ENCODE data around the gene UNC13A.

- TF ChIP-seq CTCF (conservative IDR thresholded peaks at IDR 0.05; ENCODE audit: low read length) (no peak), EZH2phosphoT487 (IDR thresholded peaks at IDR 0.05; ENCODE audit: borderline replicate concordance) (no peak)
Measured at GRCh38 chr19:17627921-17628320, 60.2 kb downstream of the UNC13A start.
